ENCODE measurements around the gene KIF21A. TPM values are rescaled to one million over a fixed set of nuclear protein-coding genes. Genes with fewer than 3 reads are reported as not detected.
"Not testable (repeated sequence)": the region's sequence is repeated elsewhere in the genome, so short reads cannot be mapped to it uniquely, and the experiment has no call there.

Gene KIF21A
- total RNA-seq, 2 experiments from 2014 or later: 28.5 to 30.5 TPM

GRCh38 chr12:39329876-39330275 is 113.0 kb downstream of the KIF21A start:
- ChIA-PET CTCF (interaction anchor here (2.0 kb wide), 1 partner anchor 12 kb away, joined by 6 read pairs; no protein-coding TSS in a partner anchor), POLR2A (no interaction called here)
- Mint-ChIP-seq H3K4me3 (no peak overlapping the region), H3K27ac (no peak overlapping the region), H3K4me1 (ENCODE audit: low read depth) (peaks cover 18% of the 10 kb centered on the region), H3K27me3 (no peaks in the 10 kb centered on the region), H3K36me3 (peaks cover 26% of the 10 kb centered on the region), H3K9me3 (no peaks in the 10 kb centered on the region)
- intact Hi-C loops (cut with micrococcal nuclease): loop anchor here (5.0 kb wide), 2 partner anchors 72 to 287 kb away; partner anchors contain the start of gene ABCD2
- no peak for DNase-seq

DNA sequence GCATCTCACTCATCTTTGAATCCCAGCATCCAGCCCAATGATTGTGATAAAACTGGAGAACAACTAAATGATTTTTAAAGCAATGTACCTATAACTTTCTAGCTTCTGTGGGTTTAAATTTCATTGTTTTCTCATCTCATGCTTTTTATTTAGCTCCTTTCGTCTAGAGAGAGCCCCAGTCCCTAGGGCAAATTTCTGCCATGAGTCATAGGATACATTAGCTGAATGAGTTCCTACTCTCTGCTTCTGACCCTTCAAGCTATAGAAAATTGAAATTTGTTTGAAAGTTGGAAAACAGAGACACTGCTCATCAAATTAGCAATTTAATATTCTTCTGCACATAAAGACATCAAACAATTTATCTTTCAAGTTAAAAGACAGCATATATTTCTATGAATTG is 113.9 kb downstream of the KIF21A start:
- intact Hi-C loops (cut with micrococcal nuclease): no loop called here
- no peaks in the 10 kb centered on the region for H3K9me3 Mint-ChIP-seq
- H3K27me3 Mint-ChIP-seq: no peaks in the 10 kb centered on the region
- peaks cover 18% of the 10 kb centered on the region for H3K4me1 Mint-ChIP-seq (ENCODE audit: low read depth)
- DNase-seq: no peak
- H3K27ac Mint-ChIP-seq: no peak overlapping the region
- no peak overlapping the region for H3K4me3 Mint-ChIP-seq
- H3K36me3 Mint-ChIP-seq: peaks cover 26% of the 10 kb centered on the region
- ChIA-PET CTCF (interaction anchor here (2.0 kb wide), 1 partner anchor 11 kb away, joined by 6 read pairs; no protein-coding TSS in a partner anchor), POLR2A (no interaction called here)

- Mint-ChIP-seq H3K9me3 (no peaks in the 10 kb centered on the region), H3K36me3 (peaks cover 25% of the 10 kb centered on the region), H3K27me3 (no peaks in the 10 kb centered on the region), H3K4me3 (no peak overlapping the region), H3K27ac (no peak overlapping the region), H3K4me1 (ENCODE audit: low read depth) (peaks cover 18% of the 10 kb centered on the region)
- DNase-seq: no peak
- ChIA-PET POLR2A (no interaction called here), CTCF (interaction anchor here (1.2 kb wide), 1 partner anchor 10 kb away, joined by 5 read pairs; no protein-coding TSS in a partner anchor)
- intact Hi-C loops (cut with micrococcal nuclease): no loop called here
Observed at GRCh38 chr12:39327965-39328364, 115.0 kb downstream of the KIF21A start.

- Mint-ChIP-seq H3K27me3 (no peaks in the 10 kb centered on the region), H3K27ac (no peak overlapping the region), H3K4me3 (no peak overlapping the region), H3K36me3 (peaks cover 20% of the 10 kb centered on the region), H3K4me1 (ENCODE audit: low read depth) (peaks cover 17% of the 10 kb centered on the region), H3K9me3 (no peaks in the 10 kb centered on the region)
- intact Hi-C loops (cut with micrococcal nuclease): no loop called here
- POLR2A ChIA-PET: no interaction called here
- CTCF ChIA-PET: interaction anchor here (1.2 kb wide), 1 partner anchor 9 kb away, joined by 5 read pairs; no protein-coding TSS in a partner anchor
- no peak for DNase-seq
Observed at GRCh38 chr12:39327510-39327909, 115.4 kb downstream of the KIF21A start.

GRCh38 chr12:39319180-39319579 is 123.7 kb downstream of the KIF21A start:
- no peaks in the 10 kb centered on the region for H3K9me3 Mint-ChIP-seq

DNA sequence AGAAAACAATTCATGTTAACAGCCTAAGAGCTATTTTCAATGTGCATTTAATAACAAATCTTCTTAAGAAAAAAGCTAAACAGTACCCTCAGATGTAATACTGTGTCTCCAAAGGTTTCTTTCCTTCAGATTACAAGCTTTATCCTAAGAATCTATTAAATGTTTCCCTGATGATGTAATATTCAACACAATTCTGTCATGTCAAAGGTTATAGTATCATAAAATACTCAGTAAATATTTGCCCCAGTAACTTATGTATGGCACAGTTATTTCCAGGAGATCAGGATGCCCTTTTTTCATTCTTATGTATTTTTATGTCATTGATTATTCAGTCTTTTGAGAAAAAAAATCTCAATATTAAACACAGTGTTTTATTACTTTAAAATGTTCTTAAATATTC is 128.4 kb downstream of the KIF21A start:
- no peak overlapping the region for H3K27ac Mint-ChIP-seq
- intact Hi-C loops (cut with micrococcal nuclease): loop anchor here (10.0 kb wide), 1 partner anchor 130 kb away; the partner anchor contains the start of gene KIF21A
- no peaks in the 10 kb centered on the region for H3K9me3 Mint-ChIP-seq
- no peaks in the 10 kb centered on the region for H3K27me3 Mint-ChIP-seq
- peaks cover 6% of the 10 kb centered on the region for H3K36me3 Mint-ChIP-seq
- POLR2A ChIA-PET: no interaction called here
- no peak for DNase-seq
- no peaks in the 10 kb centered on the region for H3K4me1 Mint-ChIP-seq (ENCODE audit: low read depth)
- H3K4me3 Mint-ChIP-seq: no peak overlapping the region
- CTCF ChIA-PET: no interaction called here

More at GRCh38 chr12:39319180-39319579, 123.7 kb downstream of the KIF21A start:
- H3K4me1 Mint-ChIP-seq (ENCODE audit: low read depth): no peaks in the 10 kb centered on the region
- peaks cover 3% of the 10 kb centered on the region for H3K36me3 Mint-ChIP-seq
- ChIA-PET POLR2A (no interaction called here), CTCF (interaction anchor here (0.8 to 1.6 kb wide), 2 partner anchors 231 to 672 kb away, joined by 3 to 4 read pairs; no protein-coding TSS in a partner anchor)
- H3K4me3 Mint-ChIP-seq: no peak overlapping the region
- H3K27me3 Mint-ChIP-seq: no peaks in the 10 kb centered on the region
- intact Hi-C loops (cut with micrococcal nuclease): loop anchor here (2.0 to 10.0 kb wide), 3 partner anchors 126 to 788 kb away; partner anchors contain the start of genes ABCD2, KIF21A and SLC2A13
- no peak overlapping the region for H3K27ac Mint-ChIP-seq
- DNase-seq: no peak

DNA sequence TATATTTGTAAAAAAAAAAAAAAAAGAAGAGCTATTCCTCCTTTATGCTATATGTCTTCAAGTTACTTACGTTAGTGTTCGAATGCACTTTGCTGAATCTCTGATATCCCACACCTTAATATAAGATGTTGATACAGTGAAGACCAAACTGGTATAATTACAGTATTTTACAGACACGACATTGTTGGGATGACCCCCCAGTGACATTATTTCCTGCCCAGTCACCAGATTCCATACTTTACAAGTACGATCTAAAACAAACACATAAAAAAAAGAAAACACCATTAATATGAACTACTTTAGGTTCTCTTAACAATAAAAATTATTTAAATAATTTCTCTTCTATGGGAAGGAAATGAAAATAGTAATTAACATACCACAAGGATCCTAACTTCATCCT is 133.4 kb downstream of the KIF21A start:
- CTCF ChIA-PET: no interaction called here
- no peaks in the 10 kb centered on the region for H3K4me1 Mint-ChIP-seq (ENCODE audit: low read depth)

GRCh38 chr12:39301422-39301821 is 141.5 kb downstream of the KIF21A start:
- H3K36me3 Mint-ChIP-seq: peaks cover 45% of the 10 kb centered on the region
- H3K4me3 Mint-ChIP-seq: no peak overlapping the region
- intact Hi-C loops (cut with micrococcal nuclease): no loop called here
- DNase-seq: no peak
- H3K4me1 Mint-ChIP-seq (ENCODE audit: low read depth): no peaks in the 10 kb centered on the region
- ChIA-PET CTCF (no interaction called here), POLR2A (no interaction called here)
- H3K27ac Mint-ChIP-seq: no peak overlapping the region
- H3K27me3 Mint-ChIP-seq: no peaks in the 10 kb centered on the region
- no peaks in the 10 kb centered on the region for H3K9me3 Mint-ChIP-seq

More for the DNA sequence above, 133.4 kb downstream of the KIF21A start:
- POLR2A ChIA-PET: no interaction called here
- no peaks in the 10 kb centered on the region for H3K9me3 Mint-ChIP-seq
- DNase-seq: no peak
- intact Hi-C loops (cut with micrococcal nuclease): no loop called here
- H3K4me3 Mint-ChIP-seq: no peak overlapping the region
- H3K36me3 Mint-ChIP-seq: peaks cover 18% of the 10 kb centered on the region
- no peak overlapping the region for H3K27ac Mint-ChIP-seq
- no peaks in the 10 kb centered on the region for H3K27me3 Mint-ChIP-seq

DNA sequence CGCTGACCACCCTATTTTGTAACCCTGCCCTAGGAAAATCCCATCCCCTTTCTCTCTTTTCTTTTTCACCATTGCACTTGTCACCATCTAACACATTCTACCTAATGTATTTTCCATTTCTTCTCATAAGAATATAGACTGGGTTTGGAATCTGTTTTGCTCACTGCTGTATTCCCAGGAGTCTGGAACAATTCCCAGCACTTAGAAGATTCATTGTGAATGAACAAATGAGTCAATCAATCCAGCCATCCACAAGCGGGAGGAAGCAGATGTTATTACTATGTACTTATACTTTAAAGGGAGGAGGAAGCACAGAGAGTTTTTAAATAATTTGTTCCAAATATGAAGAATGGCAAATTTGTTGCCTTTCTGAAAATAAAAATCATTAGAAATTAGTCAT is 142.1 kb downstream of the KIF21A start:
- ChIA-PET POLR2A (no interaction called here), CTCF (no interaction called here)
- Mint-ChIP-seq H3K4me3 (no peak overlapping the region), H3K4me1 (ENCODE audit: low read depth) (no peaks in the 10 kb centered on the region), H3K27ac (no peak overlapping the region), H3K27me3 (no peaks in the 10 kb centered on the region), H3K9me3 (no peaks in the 10 kb centered on the region), H3K36me3 (peaks cover 42% of the 10 kb centered on the region)
- intact Hi-C loops (cut with micrococcal nuclease): no loop called here
- DNase-seq: no peak

GRCh38 chr12:39297891-39298290 is 145.0 kb downstream of the KIF21A start:
- POLR2A ChIA-PET: no interaction called here

GRCh38 chr12:39296496-39296895 is 146.4 kb downstream of the KIF21A start:
- no peak overlapping the region for H3K4me3 Mint-ChIP-seq
- H3K4me1 Mint-ChIP-seq (ENCODE audit: low read depth): no peaks in the 10 kb centered on the region
- CTCF ChIA-PET: no interaction called here
- POLR2A ChIA-PET: no interaction called here
- no peaks in the 10 kb centered on the region for H3K9me3 Mint-ChIP-seq
- no peak for DNase-seq
- H3K27me3 Mint-ChIP-seq: no peaks in the 10 kb centered on the region
- peaks cover 29% of the 10 kb centered on the region for H3K36me3 Mint-ChIP-seq
- no peak overlapping the region for H3K27ac Mint-ChIP-seq
- intact Hi-C loops (cut with micrococcal nuclease): no loop called here

More at GRCh38 chr12:39297891-39298290, 145.0 kb downstream of the KIF21A start:
- Mint-ChIP-seq H3K4me3 (no peak overlapping the region), H3K9me3 (no peaks in the 10 kb centered on the region), H3K36me3 (peaks cover 34% of the 10 kb centered on the region), H3K27ac (no peak overlapping the region), H3K4me1 (ENCODE audit: low read depth) (no peaks in the 10 kb centered on the region), H3K27me3 (no peaks in the 10 kb centered on the region)
- CTCF ChIA-PET: interaction anchor here (0.6 kb wide), 1 partner anchor 49 kb away, joined by 3 read pairs; no protein-coding TSS in a partner anchor
- intact Hi-C loops (cut with micrococcal nuclease): no loop called here
- no peak for DNase-seq

GRCh38 chr12:39295593-39295992 is 147.3 kb downstream of the KIF21A start:
- DNase-seq; H3K9me3 Mint-ChIP-seq; H3K4me1 Mint-ChIP-seq (ENCODE audit: low read depth); CTCF ChIA-PET; intact Hi-C loops (cut with micrococcal nuclease); POLR2A ChIA-PET; H3K27ac Mint-ChIP-seq; H3K27me3 Mint-ChIP-seq; H3K4me3 Mint-ChIP-seq: not testable (repeated sequence)
- peaks cover 26% of the 10 kb centered on the region for H3K36me3 Mint-ChIP-seq

DNA sequence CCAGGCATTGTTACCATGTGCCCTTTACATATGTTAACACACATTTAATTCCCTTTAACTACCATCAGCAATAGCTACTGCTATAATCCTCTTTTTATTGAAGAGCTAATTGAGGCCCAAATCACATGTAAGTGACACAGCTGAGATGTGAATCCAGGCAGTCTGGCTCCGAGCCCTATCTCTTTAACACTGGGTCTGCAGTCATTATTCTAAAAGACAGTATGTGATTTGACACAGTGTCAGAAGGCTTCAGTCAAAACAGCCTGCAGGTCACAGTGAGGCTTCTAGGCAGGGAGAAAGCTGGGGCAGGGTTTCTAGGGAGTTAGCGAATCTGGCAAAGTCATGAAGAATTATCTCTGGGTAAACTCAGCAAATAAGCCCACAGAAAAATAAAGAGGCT is 148.2 kb downstream of the KIF21A start:
- ChIA-PET POLR2A (no interaction called here), CTCF (interaction anchor here (0.6 kb wide), 1 partner anchor 24 kb away, joined by 3 read pairs; no protein-coding TSS in a partner anchor)
- Mint-ChIP-seq H3K4me1 (ENCODE audit: low read depth) (no peaks in the 10 kb centered on the region), H3K27ac (no peak overlapping the region), H3K27me3 (no peaks in the 10 kb centered on the region), H3K4me3 (no peak overlapping the region), H3K9me3 (no peaks in the 10 kb centered on the region), H3K36me3 (peaks cover 24% of the 10 kb centered on the region)
- intact Hi-C loops (cut with micrococcal nuclease): no loop called here
- DNase-seq: no peak
